RWPE1 (cell line): Measurements from ENCODE around the gene PPP6R2.
"Not testable (repeated sequence)": the region's sequence is repeated elsewhere in the genome, so short reads cannot be mapped to it uniquely, and the experiment has no call there.

ENCODE experiments used
- CTCF ChIA-PET: fragments of 350-600 bp; sonication (Branson Sonifier 250); formaldehyde crosslinking; extraction: SDS; loops from one replicate; lab custom pipeline; 2021; lab: Yijun Ruan, JAX
- POLR2A ChIA-PET: fragments of 400-600 bp; formaldehyde crosslinking; extraction: SDS; loops from one replicate; lab custom pipeline; 2020; ENCODE audit warnings: antibody characterized with exemption; ENCODE audit not compliant: low non-redundant PET; lab: Yijun Ruan, JAX
- DNase-seq: peaks from one replicate; pipeline ENCODE4 v3.0.0; 2012; ENCODE audit warnings: low spot score
- H3K27ac ChIP-seq: fragments of 450-650 bp; 2 replicates; pipeline ENCODE4 v1.5.1; 2017
- CTCF ChIP-seq: fragments of 450-650 bp; conservative IDR thresholded peaks from 2 replicates; pipeline ENCODE4 v1.5.1; 2017; ENCODE audit warnings: low read depth, mild to moderate bottlenecking

PPP6R2 gene

GRCh38 chr22:50361688-50362087, 18.6 kb downstream of the PPP6R2 start:
- CTCF ChIA-PET: no interaction called here
- TF ChIP-seq CTCF: no peak
- DNase-seq: no peak
- POLR2A ChIA-PET: no interaction called here
- H3K27ac ChIP-seq: no peak overlapping the region

GRCh38 chr22:50363166-50363802, 20.2 kb downstream of the PPP6R2 start:
- POLR2A ChIA-PET: no interaction called here

GRCh38 chr22:50363803-50364194, 20.7 kb downstream of the PPP6R2 start:
- POLR2A ChIA-PET, H3K27ac ChIP-seq, CTCF ChIA-PET, DNase-seq: not testable (repeated sequence)

More at GRCh38 chr22:50363166-50363802, 20.2 kb downstream of the PPP6R2 start:
- no peak for TF ChIP-seq CTCF
- no peak overlapping the region for H3K27ac ChIP-seq
- CTCF ChIA-PET: no interaction called here
- DNase-seq: no peak

GRCh38 chr22:50367778-50368500, 24.8 kb downstream of the PPP6R2 start:
- no peak for TF ChIP-seq CTCF
- CTCF ChIA-PET: no interaction called here
- DNase-seq: no peak
- POLR2A ChIA-PET: no interaction called here
- H3K27ac ChIP-seq: no peak overlapping the region

GRCh38 chr22:50371101-50371648, 28.0 kb downstream of the PPP6R2 start:
- no peak overlapping the region for H3K27ac ChIP-seq
- no peak for TF ChIP-seq CTCF
- POLR2A ChIA-PET: no interaction called here
- CTCF ChIA-PET: interaction anchor here (0.6 to 0.7 kb wide), 2 partner anchors 72 to 250 kb away, joined by 3 read pairs; no protein-coding TSS in a partner anchor
- DNase-seq: no peak

GRCh38 chr22:50376085-50376651, 33.0 kb downstream of the PPP6R2 start:
- ChIA-PET POLR2A (no interaction called here), CTCF (no interaction called here)
- DNase-seq: no peak
- no peak overlapping the region for H3K27ac ChIP-seq
- no peak for TF ChIP-seq CTCF

GRCh38 chr22:50381021-50381555, 38.0 kb downstream of the PPP6R2 start:
- DNase-seq, H3K27ac ChIP-seq, CTCF ChIA-PET, POLR2A ChIA-PET: not testable (repeated sequence)
